Mucosa of stomach (tissue), 1 donor: ENCODE data around the gene TPSD1.

Experiments used
- H3K27me3 ChIP-seq: one replicate; pipeline ENCODE4 v1.7.0; 2013; ENCODE audit warnings: mild to moderate bottlenecking, low read length; ENCODE audit not compliant: control insufficient read depth, insufficient read depth
- H3K36me3 ChIP-seq: one replicate; pipeline ENCODE4 v1.7.0; 2013; ENCODE audit warnings: low read length; ENCODE audit not compliant: control insufficient read depth, insufficient read depth
- H3K4me1 ChIP-seq: one replicate; pipeline ENCODE4 v1.7.0; 2013; ENCODE audit warnings: mild to moderate bottlenecking, low read length; ENCODE audit not compliant: control insufficient read depth, insufficient read depth
- H3K4me3 ChIP-seq: one replicate; pipeline ENCODE4 v1.7.0; 2013; ENCODE audit warnings: low read length
- H3K9ac ChIP-seq: one replicate; pipeline ENCODE4 v1.7.0; 2013; ENCODE audit warnings: mild to moderate bottlenecking, low read length, moderate library complexity
- H3K9me3 ChIP-seq: one replicate; pipeline ENCODE4 v1.7.0; 2013; ENCODE audit warnings: mild to moderate bottlenecking, low read length, moderate library complexity; ENCODE audit not compliant: control insufficient read depth
- donor health status: Pancreatic carcinoma.

TPSD1 gene

DNA sequence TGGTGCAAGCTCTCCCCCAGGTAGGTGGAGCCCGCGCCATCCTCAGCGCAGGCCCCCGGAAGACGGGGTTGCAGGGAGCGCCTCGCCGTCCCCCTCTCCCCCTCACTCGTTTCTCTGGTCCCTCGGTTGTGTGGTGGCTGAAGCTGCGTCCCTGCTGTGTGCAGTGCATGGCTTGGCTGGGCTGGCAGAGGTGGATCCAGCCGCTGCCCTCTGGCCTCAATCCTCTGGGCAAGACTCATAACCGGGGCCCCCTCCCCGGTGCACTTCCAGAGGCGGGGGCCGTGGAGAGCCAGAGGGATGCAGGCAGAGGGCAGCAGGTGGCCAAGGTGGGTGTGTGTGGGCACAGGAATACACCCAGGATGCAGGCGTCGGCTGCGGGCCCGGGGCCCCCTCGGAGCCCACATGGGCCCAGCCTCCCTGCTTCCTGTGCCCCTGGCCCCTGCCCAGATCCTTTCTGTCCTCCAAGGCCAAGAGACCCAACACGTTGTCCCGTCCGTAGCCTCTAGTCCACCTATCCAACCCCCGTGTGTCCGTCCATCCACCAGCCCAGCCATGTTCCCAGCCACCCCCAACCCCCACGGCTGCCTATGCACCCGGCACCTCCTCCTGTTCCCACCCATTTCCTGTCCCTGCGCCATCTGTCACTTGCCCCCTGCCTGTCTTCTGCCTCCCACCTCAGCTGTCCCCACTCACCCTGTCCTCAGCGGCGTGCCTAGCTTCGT lies 40.1 kb upstream of the TPSD1 start:
- H3K4me1 ChIP-seq: no peaks in the 10 kb centered on the region
- H3K9ac ChIP-seq: no peak overlapping the region
- no peaks in the 10 kb centered on the region for H3K36me3 ChIP-seq
- no peak overlapping the region for H3K4me3 ChIP-seq
- no peaks in the 10 kb centered on the region for H3K9me3 ChIP-seq
- H3K27me3 ChIP-seq: no peaks in the 10 kb centered on the region

DNA sequence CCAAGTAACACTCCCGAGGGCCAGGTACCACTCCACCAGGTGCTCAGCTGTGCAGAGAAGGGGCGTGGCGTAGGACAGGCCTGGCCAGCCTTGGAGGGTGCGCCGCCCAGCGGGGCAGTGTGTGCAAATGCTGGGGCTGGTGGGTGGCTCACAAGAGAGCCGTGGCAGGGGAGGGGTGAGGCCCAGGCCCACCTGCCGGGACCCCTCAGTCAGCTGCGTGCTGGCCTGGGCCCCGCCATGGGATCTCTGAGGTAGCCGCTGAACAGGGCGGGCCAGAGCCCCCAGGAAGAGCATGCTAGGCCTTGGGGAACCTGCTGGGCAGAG lies 39.6 kb upstream of the TPSD1 start:
- H3K9ac ChIP-seq: no peak overlapping the region
- no peaks in the 10 kb centered on the region for H3K27me3 ChIP-seq
- H3K4me1 ChIP-seq: no peaks in the 10 kb centered on the region
- H3K9me3 ChIP-seq: no peaks in the 10 kb centered on the region
- no peak overlapping the region for H3K4me3 ChIP-seq
- no peaks in the 10 kb centered on the region for H3K36me3 ChIP-seq

DNA sequence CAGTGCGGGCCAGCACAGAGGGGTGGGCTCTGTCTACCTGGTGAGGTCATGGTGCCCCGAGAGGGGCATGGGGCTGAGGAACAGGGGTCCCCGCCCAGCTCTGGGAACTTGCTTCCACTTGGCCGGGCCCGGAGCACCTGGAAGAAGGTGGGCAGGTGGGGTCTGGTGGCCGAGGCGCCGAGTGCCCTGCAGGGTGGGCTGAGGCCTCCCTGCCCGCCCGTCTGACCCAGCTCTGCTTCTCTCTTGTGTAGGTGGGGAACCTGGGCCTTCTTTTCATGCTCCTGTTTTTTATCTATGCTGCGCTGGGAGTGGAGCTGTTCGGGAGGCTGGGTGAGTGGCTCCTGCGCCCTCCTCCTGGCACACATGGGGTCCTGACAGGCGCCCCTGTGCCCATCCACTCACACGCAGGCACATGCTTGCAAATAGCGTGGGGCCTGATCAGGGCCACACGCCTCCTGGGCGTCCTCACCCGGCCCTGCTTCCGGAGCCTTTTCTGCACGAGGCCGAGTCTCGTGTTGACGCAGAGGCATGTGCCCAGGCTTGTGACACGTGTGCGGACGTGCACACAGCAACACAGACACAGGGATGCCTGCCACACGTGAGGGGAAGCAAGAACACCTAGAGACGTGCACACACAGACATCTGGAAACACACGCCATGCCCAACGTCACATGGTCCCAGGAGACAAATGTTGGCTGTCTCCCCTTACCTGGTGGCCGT lies 39.0 kb upstream of the TPSD1 start:
- Histone ChIP-seq H3K4me3 (no peak overlapping the region), H3K27me3 (no peaks in the 10 kb centered on the region), H3K36me3 (no peaks in the 10 kb centered on the region), H3K9me3 (no peaks in the 10 kb centered on the region), H3K9ac (no peak overlapping the region), H3K4me1 (no peaks in the 10 kb centered on the region)

DNA sequence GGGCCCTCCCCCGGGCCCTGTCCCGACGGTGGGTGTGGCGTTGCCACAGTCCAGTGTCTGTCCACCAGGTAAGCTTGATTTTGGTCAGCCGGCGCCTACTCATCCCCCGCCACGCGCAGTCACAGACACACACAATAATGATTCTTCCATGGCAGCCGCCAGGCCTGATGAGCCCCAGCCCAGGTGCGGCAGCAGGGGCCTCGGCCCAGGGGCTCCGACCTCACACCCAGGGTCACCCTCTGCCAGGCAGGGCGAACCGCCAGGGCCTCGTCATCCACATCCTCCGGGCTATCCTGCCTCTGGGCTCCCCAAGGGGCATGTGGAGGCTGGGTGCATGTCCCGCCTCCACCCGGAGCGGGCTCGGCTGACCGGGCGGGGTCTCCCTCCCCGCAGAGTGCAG lies 38.3 kb upstream of the TPSD1 start:
- Histone ChIP-seq H3K27me3 (no peaks in the 10 kb centered on the region), H3K9me3 (no peaks in the 10 kb centered on the region), H3K36me3 (no peaks in the 10 kb centered on the region), H3K4me1 (no peaks in the 10 kb centered on the region), H3K4me3 (no peak overlapping the region), H3K9ac (no peak overlapping the region)

DNA sequence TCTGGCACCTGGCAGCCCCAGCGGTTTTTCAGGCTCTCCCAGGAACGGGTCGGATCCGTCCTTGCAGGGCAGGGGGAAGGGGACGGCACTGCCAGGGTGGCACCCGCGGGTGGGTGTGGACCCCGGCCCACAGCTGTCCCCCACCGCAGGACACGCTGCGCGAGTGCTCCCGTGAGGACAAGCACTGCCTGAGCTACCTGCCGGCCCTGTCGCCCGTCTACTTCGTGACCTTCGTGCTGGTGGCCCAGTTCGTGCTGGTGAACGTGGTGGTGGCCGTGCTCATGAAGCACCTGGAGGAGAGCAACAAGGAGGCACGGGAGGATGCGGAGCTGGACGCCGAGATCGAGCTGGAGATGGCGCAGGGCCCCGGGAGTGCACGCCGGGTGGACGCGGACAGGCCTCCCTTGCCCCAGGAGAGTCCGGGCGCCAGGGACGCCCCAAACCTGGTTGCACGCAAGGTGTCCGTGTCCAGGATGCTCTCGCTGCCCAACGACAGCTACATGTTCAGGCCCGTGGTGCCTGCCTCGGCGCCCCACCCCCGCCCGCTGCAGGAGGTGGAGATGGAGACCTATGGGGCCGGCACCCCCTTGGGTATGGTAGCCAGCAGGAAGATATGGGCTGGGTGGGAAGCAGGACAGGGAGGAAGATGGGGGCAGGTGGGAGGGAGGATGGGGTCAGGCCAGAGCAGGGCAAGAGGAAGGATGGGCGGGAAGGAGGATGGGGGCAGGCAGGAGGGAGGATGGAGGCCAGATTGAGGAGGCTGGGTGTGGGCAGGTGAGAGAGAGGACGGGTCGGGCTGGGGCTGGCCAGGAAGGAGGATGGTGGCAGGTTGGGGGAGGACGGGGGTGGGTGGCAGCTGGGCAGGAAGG lies 37.6 kb upstream of the TPSD1 start:
- Histone ChIP-seq H3K36me3 (no peaks in the 10 kb centered on the region), H3K9me3 (no peaks in the 10 kb centered on the region), H3K4me3 (no peak overlapping the region), H3K9ac (no peak overlapping the region), H3K27me3 (no peaks in the 10 kb centered on the region), H3K4me1 (no peaks in the 10 kb centered on the region)

DNA sequence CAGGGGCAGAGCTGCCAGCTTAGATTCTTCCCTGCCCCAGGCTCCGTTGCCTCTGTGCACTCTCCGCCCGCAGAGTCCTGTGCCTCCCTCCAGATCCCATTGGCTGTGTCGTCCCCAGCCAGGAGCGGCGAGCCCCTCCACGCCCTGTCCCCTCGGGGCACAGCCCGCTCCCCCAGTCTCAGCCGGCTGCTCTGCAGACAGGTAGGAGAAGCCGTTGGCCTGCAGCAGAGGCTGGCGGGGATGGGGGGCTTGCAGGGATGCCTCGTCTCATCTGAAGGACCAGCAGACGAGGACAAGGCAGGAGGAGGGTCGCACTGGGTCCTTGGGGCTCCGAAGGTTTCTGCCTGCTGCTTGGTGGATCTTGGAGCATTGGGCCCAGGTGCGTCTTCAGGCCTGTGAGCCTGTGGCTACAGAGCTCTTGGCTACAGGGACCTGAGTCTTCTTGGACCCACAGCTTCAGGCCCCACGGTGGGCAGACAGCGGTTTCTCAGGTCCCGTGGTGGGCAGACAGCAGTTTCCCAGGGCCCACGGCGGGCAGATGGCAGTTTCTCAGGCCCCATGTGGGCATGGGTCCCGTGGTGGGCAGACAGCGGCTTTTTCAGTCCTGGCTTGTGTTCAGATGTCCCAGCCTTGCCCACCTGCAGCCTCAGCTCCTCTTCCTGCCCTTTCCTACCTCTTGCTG lies 36.8 kb upstream of the TPSD1 start:
- Histone ChIP-seq H3K4me3 (no peak overlapping the region), H3K9me3 (no peaks in the 10 kb centered on the region), H3K27me3 (no peaks in the 10 kb centered on the region), H3K4me1 (no peaks in the 10 kb centered on the region), H3K36me3 (no peaks in the 10 kb centered on the region), H3K9ac (no peak overlapping the region)

DNA sequence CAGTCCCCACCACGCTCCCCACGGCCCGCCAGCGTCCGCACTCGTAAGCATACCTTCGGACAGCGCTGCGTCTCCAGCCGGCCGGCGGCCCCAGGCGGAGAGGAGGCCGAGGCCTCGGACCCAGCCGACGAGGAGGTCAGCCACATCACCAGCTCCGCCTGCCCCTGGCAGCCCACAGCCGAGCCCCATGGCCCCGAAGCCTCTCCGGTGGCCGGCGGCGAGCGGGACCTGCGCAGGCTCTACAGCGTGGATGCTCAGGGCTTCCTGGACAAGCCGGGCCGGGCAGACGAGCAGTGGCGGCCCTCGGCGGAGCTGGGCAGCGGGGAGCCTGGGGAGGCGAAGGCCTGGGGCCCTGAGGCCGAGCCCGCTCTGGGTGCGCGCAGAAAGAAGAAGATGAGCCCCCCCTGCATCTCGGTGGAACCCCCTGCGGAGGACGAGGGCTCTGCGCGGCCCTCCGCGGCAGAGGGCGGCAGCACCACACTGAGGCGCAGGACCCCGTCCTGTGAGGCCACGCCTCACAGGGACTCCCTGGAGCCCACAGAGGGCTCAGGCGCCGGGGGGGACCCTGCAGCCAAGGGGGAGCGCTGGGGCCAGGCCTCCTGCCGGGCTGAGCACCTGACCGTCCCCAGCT lies 35.7 kb upstream of the TPSD1 start:
- no peaks in the 10 kb centered on the region for H3K36me3 ChIP-seq

DNA sequence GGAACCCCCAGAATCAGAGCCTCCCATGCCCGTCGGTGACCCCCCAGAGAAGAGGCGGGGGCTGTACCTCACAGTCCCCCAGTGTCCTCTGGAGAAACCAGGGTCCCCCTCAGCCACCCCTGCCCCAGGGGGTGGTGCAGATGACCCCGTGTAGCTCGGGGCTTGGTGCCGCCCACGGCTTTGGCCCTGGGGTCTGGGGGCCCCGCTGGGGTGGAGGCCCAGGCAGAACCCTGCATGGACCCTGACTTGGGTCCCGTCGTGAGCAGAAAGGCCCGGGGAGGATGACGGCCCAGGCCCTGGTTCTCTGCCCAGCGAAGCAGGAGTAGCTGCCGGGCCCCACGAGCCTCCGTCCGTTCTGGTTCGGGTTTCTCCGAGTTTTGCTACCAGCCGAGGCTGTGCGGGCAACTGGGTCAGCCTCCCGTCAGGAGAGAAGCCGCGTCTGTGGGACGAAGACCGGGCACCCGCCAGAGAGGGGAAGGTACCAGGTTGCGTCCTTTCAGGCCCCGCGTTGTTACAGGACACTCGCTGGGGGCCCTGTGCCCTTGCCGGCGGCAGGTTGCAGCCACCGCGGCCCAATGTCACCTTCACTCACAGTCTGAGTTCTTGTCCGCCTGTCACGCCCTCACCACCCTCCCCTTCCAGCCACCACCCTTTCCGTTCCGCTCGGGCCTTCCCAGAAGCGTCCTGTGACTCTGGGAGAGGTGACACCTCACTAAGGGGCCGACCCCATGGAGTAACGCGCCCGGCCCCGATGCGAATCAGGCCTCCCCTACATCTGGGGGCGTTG lies 34.8 kb upstream of the TPSD1 start:
- H3K36me3 ChIP-seq: no peaks in the 10 kb centered on the region
- no peaks in the 10 kb centered on the region for H3K27me3 ChIP-seq
- H3K9ac ChIP-seq: no peak overlapping the region
- H3K4me1 ChIP-seq: peaks cover 12% of the 10 kb centered on the region
- no peaks in the 10 kb centered on the region for H3K9me3 ChIP-seq
- H3K4me3 ChIP-seq: no peak overlapping the region

More for the DNA sequence above, 35.7 kb upstream of the TPSD1 start:
- no peaks in the 10 kb centered on the region for H3K27me3 ChIP-seq
- H3K4me1 ChIP-seq: peaks cover 4% of the 10 kb centered on the region
- H3K4me3 ChIP-seq: no peak overlapping the region
- no peaks in the 10 kb centered on the region for H3K9me3 ChIP-seq
- no peak overlapping the region for H3K9ac ChIP-seq

DNA sequence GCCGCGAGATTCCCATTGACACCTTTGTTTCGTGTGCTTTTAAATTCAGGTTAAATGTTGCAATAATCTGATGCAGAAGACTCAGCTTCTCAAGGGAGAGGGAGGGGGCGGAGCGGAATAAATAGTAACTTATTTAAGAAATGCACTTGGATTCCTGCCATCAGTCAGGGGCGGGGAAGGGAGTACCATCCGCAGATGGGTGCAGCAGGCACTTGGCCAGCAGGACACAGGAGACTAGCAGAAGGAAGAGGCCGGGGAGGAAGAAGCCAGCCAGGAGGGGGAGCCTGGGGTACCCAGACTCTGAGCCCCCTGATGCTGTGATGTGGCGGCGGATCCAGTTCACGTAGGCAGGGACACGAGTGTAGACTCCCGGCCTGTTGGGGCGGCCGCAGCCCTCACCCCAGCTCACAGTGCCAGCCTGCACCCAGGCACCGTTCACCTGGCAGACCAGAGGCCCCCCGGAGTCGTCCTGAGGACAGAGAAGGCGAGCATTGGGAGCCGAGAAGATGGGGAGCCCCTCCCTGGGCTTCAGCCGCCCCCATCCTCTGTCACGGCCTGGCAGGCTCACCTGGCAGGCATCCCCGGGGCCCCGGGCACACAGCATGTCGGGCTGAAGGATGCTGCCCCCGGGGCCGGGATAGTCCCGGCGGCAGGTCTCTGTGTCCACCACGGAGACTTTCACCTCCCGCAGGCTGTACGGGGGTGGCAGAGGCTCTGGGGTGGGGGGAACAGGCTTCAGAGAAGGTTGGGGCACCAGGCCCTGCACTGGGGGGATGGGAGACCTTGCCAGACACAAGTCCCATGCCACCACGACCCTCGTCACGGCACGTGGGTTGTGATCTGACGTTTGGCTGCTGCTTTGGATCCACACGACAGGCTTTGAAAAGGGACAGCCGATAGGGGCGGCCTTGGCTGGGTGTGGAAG lies 34.0 kb upstream of the TPSD1 start:
- Histone ChIP-seq H3K27me3 (no peaks in the 10 kb centered on the region), H3K36me3 (no peaks in the 10 kb centered on the region), H3K9ac (no peak overlapping the region), H3K4me1 (peaks cover 13% of the 10 kb centered on the region), H3K4me3 (no peak overlapping the region), H3K9me3 (no peaks in the 10 kb centered on the region)

DNA sequence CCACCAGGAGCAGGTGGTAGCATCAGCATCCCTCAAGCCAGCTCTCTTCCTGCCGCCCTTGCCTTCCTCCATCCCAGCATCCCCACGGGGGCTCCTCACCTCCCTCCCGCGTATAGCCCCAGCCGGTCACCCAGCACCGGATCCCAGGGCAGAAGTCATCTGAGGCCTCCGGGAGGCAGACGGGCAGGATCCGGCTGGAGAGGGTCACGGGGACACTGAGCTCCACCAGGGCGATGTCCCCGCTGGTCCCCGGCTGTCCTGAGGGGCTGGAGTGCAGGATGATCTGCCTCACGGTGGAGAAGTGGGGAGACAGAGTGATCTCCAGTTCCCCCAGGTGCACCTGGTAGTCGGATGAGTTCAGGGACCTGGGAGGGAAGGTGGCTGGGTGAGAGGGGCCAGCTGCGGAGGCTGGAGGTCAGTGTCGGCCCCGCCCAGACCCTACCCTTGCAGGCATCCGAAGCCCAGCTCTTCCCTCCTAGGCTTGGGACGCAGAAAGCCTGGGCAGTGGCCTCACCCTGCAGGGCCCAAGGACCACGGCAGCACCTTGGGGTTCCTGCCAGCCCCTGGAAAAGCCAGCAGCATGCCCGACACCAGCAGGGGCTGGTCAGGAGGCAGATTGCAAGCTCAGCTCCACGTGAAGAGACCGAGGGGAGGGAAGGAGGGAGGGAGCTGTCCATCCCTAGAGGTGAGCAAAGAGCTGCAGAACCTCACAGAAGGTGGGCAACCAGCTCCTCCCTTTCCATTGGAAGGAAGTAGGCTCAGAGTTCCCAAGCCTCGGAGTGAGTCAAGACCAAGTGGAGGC lies 33.1 kb upstream of the TPSD1 start:
- peaks cover 13% of the 10 kb centered on the region for H3K4me1 ChIP-seq
- H3K9me3 ChIP-seq: no peaks in the 10 kb centered on the region
- H3K36me3 ChIP-seq: no peaks in the 10 kb centered on the region
- no peak overlapping the region for H3K4me3 ChIP-seq
- no peaks in the 10 kb centered on the region for H3K27me3 ChIP-seq
- no peak overlapping the region for H3K9ac ChIP-seq
